ENCODE results near the gene TAOK1. TPM values are rescaled to one million over a fixed set of nuclear protein-coding genes. Genes with fewer than 3 reads are reported as not detected.

TAOK1 gene
- total RNA-seq, 1 donor from 2014 or later: 127 TPM

DNA sequence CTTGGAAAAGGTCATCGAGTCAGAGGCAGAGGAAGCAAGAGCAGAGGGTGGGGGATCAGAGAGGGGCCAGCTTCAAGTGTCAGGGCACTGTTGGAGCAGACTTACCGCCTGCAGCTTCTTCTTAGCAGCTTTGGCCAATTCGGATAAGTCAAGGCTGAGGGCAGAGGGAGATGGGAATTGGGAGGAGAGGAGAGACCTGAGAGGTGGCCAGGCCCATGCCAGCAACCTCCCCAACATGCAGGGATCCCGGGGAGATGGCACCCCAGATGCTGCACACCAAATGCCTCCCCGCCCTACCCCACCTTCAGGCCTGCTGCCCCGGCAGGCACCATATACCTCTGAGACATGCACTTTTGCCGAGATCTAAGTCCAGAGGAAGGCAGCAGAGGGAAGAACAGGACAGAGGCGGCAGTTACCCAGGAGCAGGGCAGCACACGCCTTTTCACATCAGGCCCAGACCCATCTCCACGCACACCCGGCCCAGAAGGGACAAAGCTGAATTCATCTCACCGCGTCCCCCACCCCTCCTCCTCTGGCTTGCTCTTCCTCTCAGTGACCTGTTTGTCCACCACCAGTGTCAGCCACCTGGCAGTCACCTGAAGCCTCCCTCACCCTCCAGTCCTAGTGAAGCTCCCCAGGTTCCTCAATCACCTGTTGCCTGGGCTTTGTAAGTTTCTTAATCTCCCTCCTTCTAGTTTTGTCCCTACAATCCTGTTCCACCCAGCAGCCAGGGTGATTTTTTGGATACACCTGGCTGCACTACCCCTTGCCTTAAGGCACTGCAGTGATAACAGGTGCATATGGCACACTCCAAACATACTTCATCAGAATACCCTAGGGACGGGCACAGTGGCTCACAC lies 188.7 kb downstream of the TAOK1 start:
- DNase-seq (ENCODE audit: low spot score in 2 of 2) (peak in 1 of 2 donors; percentile 12), FAIRE-seq (no peak)

DNA sequence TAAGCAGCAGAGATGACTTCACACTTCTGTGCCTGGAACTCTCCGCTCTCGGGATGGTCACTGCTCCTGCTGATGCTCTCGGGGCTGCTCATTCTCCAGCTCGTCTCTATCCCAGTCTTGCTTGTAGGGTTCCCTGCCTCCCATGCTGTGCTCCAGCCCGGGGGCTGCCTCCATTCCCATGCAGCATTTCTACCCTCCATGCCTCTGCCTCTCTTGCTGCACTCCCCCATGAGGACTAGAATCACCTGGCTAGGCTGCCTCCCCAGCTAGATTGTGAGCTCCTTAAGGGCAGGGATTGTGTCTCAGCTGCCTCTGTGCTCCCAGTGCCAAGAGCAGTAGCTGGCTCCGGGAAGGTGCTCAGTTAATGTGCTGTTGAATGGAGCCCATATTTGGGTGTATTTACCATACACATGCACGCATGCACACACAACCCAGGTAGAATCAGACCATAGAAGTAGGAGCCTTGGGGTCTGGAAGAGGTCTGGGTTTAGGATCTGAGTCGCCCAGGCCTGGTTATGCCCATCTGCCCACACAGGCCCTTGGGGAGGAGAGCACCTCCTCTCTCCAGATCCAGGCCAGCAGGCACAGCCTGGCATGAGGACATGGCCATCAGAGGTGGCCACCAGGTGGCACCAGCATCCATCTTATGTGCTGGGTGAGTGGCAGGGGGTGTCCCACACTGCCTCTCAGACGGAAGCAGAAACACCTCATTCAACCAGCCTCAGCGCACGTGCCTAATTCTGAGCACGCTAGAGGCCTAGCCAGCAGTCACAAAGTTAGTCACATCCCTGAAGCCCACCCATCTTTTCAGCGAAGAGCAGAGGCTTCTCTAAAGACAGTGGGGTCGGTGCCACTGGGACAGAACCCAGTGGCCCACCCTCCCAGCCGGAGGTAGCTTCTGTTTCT lies 190.0 kb downstream of the TAOK1 start:
- FAIRE-seq (no peak), DNase-seq (ENCODE audit: low spot score in 2 of 2) (peak; percentile 86 to 94)

DNA sequence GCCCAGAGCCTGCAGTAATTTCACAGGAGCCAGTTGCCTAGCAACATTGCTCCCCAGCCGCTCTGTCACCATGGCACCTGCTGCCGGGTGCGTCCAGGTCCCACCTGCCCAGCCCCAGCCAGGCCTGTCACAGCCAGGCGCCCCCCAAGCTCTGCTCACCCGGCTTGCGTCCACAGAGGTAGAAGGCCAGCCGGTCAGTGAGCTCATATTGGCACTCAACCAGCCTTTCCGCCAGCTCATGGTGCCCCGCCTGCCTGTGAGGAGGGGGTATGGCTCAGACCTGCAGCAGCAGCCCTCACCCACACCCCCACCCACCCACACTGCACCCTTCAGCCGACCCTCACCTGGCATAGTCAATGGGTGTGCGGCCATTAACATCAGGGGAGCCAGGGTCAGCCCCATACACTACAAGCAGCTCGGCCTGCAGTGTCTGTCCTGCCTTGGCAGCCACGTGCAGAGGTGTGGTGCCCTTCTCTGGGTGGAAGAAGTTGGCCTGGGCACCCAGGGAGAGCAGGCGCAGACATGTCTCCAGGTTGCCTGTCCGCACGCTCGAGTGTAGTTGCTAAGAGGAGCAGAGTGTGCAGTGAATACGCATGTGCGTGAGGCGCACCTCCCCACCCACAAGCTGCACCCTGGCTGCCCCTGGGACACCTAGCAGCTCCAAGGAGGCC lies 191.6 kb downstream of the TAOK1 start:
- FAIRE-seq (no peak), DNase-seq (ENCODE audit: low spot score in 2 of 2) (peak in 1 of 2 donors; percentile 55)

DNA sequence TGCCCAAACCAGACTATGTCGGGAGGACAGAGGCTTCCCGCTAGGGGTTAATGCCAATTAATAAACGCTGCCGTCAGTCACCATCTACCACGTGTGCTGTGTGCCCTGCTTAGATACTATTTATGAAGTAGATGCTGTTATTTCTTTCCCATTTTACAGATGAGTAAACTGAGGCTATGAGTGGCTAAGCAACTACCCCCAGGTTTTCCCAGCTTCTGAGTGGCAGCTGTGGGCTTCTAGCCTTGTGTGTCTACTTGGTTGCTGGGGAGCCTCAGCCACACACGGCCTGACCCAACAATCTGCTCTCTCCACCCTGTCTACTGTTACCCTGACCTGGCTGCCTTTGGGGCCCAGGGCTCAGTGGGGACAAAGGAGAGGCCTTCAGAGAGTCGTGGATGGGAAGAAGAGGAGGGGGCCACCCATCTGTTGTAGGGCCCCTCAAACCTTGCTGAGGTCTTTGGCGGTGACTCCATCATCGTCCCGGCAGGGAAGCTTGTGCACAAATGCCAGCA lies 192.1 kb downstream of the TAOK1 start:
- DNase-seq (ENCODE audit: low spot score in 2 of 2) (no peak), FAIRE-seq (no peak)

DNA sequence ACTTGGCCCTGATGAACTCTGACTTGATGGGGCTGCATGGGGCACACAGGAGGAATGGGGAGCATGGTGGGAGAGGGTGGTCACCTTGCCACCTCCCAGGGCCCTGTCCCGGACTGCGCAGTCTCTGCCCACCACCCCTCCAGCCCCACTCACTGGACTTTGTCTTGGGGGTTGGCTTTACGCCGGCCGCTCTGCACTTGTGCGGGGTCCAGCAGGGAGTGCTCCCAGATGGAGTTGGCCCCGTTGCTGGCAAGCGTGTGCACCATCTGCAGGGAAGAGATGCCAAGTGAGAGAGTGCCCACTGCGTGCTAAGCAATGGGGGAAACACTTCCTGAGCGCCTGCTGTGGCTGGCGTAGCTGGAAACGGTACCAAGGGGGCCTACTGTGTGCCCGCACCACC lies 192.6 kb downstream of the TAOK1 start:
- DNase-seq (ENCODE audit: low spot score in 2 of 2) (peak in 1 of 2 donors; percentile 74), FAIRE-seq (no peak)

DNA sequence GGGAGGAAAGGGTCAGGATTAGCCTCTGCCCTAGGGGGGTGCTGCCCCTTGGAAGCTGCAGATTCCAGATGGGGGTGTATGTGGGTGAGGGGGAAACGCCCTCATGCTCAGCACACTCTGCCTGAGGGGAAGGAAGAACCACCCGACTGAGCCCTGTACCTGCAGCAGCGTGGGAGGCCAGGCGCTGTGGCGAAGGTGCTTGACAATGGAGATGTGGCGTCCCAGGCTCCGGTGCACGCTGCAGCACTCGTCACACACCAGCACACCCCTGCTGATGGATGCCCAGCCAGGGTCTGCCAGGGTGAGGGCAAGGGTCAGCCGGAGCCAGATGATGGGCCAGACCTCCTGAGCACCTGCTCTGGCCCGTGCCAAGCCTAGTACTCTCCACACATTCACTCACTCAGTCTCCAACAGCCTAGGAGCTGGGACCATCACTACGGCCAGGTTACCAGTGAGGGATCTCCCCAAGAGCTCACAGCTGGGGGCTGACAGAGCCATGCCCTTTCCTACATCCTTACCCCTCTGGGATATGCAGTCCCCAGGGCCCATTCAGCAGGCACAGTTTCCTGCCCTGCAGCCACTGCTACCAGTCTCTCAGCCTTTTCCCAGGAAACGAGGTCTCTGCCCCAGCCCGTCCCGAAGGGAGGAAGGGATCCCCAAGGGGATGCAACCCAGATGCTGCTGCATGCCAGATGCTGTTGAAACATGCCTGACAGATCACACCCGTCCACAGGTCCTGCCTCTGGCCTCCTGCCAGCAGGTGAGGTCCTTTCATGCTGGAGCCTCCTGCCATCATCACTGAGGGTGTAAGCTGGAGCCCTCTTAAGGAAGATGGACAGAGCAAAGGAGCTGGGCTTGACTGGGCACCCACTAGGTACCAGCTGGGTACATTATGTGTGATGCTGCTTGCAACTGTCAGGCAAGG lies 193.4 kb downstream of the TAOK1 start:
- no peak for FAIRE-seq
- DNase-seq (ENCODE audit: low spot score in 2 of 2): no peak

DNA sequence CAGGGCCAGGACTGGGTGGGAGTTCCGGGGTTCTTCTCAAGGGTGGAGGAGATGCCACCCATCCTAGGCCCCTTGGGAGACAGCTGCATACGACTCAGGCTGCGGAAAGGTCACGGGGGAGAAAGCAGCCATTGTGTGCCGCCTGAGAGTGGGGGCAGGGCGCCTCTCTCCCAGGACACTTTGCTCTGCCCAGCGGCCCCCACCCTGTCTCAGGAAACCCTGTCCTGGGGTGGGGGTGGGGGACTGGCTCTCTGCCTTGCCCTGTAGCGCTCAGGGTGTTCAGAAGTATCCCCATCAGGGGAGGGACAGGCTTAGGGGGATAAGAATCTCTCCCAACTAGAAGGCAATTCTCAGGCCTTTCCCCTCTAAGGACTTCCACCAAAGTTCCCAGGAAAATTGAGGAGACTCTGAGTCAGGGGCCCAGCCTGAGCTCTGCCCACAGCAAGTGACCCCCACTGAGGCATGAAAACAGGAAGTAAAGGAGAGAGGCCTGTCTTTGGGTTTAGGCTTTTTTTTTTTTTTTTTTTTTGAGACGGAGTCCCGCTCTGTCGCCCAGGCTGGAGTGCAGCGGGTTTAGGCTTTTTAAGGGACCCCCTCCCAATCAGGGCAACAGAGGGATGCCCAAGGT lies 194.4 kb downstream of the TAOK1 start:
- peak; percentile 58 to 69 for DNase-seq (ENCODE audit: low spot score in 2 of 2)
- no peak for FAIRE-seq

DNA sequence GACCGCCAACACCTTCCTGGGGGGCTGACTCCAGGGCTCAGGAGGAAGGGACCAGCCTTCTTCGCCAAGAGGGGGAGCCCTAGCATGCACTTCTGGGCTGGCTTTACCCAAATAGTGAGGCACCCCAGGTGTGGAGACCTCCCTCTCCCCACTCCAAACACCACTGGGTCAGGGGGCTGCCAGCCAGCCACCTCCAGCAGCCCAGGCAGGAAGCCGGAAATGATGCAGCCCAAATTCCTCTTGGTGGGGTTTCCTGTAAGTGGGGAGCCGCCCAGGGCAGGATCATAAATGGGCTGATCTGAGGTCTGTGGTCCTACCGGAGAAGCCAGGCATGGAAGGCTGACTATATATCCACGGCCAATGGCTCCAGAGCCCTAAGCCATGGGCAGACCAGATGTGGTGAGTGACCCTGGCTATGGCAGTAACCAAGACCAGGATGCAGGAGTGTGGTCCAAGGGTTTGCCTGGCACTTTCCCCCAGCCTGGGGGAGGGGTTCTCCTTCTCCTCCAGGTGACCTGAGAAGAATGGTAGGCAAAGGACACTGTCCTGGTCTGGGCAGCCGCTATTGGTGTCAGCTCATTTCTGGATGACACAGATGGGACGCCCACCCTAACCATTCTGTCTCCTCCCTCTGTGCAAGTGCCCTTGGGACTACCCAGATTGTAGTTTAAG lies 195.1 kb downstream of the TAOK1 start:
- FAIRE-seq (no peak), DNase-seq (ENCODE audit: low spot score in 2 of 2) (no peak)

DNA sequence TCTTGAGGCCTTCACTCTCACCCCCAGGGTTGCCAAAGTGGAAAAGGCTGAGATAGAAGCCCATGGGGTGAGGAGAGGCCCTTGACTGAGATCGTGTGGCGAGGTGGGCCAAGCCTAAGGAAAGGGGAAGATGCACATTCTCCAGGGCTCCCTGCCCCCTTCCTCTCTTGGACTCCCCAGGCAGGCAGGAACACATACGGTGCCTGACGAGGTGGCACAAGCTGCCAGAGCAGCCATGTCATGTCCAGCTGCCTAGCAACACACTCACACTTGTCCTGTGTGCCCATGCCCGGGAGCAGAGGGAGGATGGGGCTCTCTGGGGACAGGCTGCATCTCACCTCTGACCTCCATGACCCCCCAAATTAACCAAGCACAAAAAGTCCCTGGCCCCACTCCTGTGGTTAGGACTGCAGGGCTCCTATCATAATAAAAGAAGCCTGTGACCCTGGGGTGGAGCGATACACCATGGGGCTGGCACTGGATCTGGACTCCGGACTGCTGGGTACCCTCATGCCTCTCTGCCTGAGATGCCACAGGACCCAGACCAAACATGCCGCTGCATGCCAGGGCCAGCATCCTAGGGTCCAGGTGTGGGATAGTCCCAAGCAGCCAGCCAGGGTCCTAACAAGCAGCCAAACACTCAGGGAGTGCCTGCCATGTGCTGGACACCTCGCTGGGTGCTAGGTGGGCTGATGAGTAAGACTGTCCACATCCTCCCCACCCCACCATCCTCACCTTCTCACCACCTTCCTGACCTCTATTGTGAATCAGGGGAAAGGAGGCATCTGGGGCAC lies 196.7 kb downstream of the TAOK1 start:
- DNase-seq (ENCODE audit: low spot score in 2 of 2): no peak
- no peak for FAIRE-seq

DNA sequence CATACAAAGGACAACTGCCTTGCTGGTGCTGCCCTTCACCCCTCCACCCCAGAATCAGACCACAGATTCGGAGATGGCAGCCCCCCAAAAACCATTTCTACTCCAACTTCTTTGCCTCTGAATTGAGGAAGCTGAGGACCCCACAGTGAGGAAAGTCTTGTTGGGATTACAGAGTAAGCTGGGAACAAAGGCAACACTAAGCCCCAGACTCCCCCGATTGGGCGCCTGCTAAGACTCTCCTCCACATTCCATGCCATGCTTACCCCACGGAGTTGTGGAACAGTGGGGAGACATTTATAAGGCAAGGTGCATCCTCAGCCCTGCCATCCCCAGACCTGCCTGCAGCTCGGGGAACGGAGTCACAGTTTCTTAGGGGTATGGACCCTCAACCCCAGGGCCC lies 197.4 kb downstream of the TAOK1 start:
- FAIRE-seq: no peak
- DNase-seq (ENCODE audit: low spot score in 2 of 2): no peak

DNA sequence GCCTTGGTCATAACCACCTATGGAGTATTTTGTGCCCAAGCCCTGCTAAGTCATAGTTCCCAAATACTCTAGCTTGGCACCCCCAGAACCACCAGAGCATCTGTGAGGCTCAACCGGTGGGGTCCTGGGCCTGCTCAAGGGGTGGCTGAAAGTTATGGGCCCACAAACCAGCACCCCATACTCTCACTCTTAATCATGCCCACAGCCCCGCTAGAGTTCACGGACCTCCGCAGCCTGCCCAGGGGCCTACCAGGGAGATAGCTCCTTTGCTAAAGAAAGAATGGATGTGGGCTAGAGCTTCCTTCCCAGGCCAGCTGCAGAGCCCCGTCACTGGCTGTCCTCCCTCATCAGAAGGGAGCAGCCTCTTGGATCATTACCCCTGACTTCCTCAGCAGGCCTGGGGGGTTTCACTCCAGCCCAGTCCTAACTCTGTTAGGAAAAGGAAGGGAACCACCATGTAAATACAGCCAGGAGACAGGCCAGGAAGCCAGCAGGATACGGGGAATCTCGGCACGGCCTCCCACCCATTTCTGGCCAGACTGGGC lies 197.9 kb downstream of the TAOK1 start:
- FAIRE-seq (no peak), DNase-seq (ENCODE audit: low spot score in 2 of 2) (no peak)

DNA sequence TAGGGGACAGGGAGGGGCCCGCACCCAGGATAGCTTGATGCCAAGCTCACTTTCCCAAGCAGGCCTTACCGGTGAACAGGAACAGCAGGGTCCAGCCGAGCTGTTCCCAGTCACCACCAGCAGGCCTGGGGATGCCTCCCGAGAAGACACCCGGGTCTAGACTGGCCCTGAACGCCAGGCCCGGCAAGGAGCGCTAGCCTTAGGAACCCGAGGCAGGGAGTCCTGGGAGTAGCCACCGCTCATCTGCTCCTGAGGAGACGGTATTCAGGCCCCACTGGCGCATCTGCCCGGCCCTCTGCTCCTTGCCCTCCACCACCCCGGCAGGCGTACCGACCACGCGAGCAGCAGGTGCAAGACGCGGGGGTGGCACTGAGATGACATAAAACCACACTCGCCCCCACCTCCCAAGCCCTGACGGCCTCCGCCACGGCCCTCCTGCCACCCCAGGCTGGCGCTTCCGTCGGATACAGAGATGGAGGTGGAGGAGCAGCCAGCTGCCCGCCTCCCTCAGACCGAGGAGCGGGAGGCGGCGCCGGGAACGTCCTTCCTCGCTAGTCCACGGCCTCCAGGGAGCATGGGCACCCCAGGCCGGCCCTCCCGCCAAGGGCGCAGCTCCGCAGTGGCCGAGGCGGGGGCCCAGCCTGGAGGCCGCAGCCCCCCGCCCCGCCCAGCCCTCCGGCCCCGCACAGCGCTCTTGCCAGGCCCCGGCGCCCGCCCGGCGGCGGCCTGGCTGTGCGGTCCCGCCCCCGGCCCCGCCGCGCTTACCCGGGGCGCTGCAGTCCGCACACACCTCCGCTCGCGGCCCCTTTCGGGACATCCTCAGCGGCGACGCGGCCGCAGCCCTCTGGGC lies 198.6 kb downstream of the TAOK1 start:
- no peak for DNase-seq (ENCODE audit: low spot score in 2 of 2)

DNA sequence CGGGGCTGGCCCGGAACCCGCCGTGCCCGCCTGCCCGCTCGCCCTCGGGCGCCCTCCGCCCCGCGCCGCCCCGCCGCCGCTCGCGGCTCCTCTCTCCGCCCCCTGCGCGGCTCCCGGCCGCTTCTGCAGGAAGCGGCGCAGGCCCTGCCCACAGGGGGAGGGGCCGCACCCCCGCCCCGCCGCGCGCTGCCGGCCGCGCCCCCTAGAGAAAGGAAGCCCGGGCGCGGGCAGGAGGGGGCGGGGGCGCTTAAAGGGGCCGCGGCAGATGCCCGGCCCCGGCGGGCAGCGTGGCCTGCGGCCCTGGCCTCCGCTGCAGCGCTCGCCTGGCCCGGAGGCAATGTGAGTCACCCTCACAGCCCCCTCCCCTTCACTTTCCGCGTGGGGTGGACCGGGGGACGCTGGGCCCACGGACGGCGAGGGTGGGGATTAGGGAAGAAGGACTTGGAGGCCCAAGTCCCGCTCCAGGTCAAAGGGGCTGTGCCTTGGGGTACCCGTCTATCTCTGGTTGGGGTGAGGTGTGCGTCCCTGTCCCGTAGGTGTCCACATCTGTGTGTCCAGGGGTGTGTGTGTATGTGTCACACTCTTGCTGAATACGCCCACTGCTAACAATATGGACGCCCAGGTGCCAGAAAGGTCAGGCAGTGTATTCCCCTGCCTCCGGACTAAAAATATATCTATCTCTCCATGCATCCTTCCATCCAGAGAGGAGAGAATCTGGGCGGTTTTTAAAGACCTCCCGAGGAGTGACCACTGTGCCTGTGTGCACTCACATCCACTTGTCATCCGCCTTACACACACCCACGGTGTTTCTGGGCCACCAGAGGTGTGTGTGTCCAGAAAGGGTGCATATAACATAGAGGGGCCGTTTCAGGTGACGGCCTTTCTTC lies 199.6 kb downstream of the TAOK1 start, which contains the start of gene GIT1:
TSS of gene GIT1 (minus strand) at position 125 of the 887 bp plus-strand sequence. CDS start 270 bp downstream, outside the sequence.
- FAIRE-seq (no peak), DNase-seq (ENCODE audit: low spot score in 2 of 2) (peak; percentile 97 to 98)

More for the DNA sequence above, 198.6 kb downstream of the TAOK1 start:
- no peak for FAIRE-seq

DNA sequence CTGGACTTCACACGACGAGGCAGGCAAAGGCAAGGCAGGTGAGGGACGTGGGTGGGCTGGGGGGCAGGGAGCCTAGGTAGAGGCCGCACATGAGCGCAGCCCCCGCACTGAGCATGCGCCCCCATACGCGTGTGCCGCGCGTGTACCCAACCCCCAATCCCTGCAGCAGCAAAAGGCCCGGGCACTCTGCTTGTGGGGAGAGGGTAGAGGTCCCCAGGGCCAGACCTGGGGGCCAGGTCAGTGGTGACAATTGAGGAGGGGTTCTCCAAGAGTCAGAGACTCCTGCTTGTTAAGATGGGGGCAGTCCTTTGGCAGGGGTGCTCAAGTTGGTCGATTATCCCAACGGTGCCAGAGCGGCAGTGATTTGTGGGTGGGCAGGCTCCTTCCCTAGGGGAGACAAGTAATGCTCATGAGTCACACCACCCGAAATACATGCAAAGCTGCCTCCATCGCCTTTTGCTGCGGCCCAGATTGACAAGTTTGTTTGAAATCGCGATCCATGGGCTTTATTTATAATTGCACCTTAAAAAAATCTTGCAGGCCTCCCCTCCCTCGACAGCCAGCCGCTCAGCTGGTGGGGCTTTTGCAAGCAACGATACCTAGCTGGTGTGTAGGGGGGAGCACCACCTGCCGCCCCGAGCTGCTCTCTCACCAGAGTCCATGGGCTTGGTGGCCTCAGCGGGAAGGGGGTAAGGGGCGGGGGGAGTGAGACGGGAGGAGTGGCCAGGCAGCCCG lies 200.4 kb downstream of the TAOK1 start:
- FAIRE-seq (no peak), DNase-seq (ENCODE audit: low spot score in 2 of 2) (no peak)
